DMS153 treated with DMSO at 0.1 percent for 48 hours (cell line): ENCODE measurements around the gene ZNF267.
"Not testable (repeated sequence)": the region's sequence is repeated elsewhere in the genome, so short reads cannot be mapped to it uniquely, and the experiment has no call there.

ENCODE experiments used
- DNase-seq: peaks from one replicate; lab custom pipeline; 2025; ENCODE audit not compliant: unreplicated experiment; lab: John Stamatoyannopoulos, UW

Gene ZNF267

GRCh38 chr16:31873556-31874365 is at the start of gene ZNF267:
Gene ZNF267, plus strand, starts transcription at chr16:31873807. Its CDS starts 160 bp downstream, at chr16:31873967.
- DNase-seq: peak; percentile 87

- no peak for DNase-seq
Measured at GRCh38 chr16:31833047-31833446, 40.6 kb upstream of the ZNF267 start.

- not testable (repeated sequence) for DNase-seq
Measured at GRCh38 chr16:31836396-31836795, 37.2 kb upstream of the ZNF267 start.

- no peak for DNase-seq
Measured at GRCh38 chr16:31842864-31843263, 30.7 kb upstream of the ZNF267 start.

GRCh38 chr16:31848572-31848971 is 25.0 kb upstream of the ZNF267 start:
- DNase-seq: not testable (repeated sequence)

- DNase-seq: no peak
Measured at GRCh38 chr16:31853291-31853690, 20.3 kb upstream of the ZNF267 start.

GRCh38 chr16:31860508-31860907 is 13.1 kb upstream of the ZNF267 start:
- no peak for DNase-seq

GRCh38 chr16:31861455-31861854 is 12.2 kb upstream of the ZNF267 start:
- DNase-seq: no peak

- DNase-seq: no peak
Measured at GRCh38 chr16:31862761-31863160, 10.8 kb upstream of the ZNF267 start.

- DNase-seq: no peak
Measured at GRCh38 chr16:31868164-31868563, 5.4 kb upstream of the ZNF267 start.

- peak; percentile 59 for DNase-seq
Measured at GRCh38 chr16:31868691-31869167, 4.9 kb upstream of the ZNF267 start.

GRCh38 chr16:31869511-31870201 is 4.0 kb upstream of the ZNF267 start:
- DNase-seq: peak; percentile 29

- no peak for DNase-seq
Measured at GRCh38 chr16:31870809-31871208, 2.8 kb upstream of the ZNF267 start.

- no peak for DNase-seq
Measured at GRCh38 chr16:31871510-31871909, 2.1 kb upstream of the ZNF267 start.

- DNase-seq: no peak
Measured at GRCh38 chr16:31872201-31872600, 1.4 kb upstream of the ZNF267 start.

- DNase-seq: peak; percentile 8
Measured at GRCh38 chr16:31874366-31875111, 932 bp downstream of the ZNF267 start.

- no peak for DNase-seq
Measured at GRCh38 chr16:31875112-31875803, 1.7 kb downstream of the ZNF267 start.

- DNase-seq: no peak
Measured at GRCh38 chr16:31875928-31876547, 2.4 kb downstream of the ZNF267 start.

- DNase-seq: no peak
Measured at GRCh38 chr16:31876951-31877828, 3.6 kb downstream of the ZNF267 start.
